NT2/D1 (cell line): ENCODE measurements around the gene COL9A1.

Source experiments
- DNase-seq: peaks from one replicate; pipeline ENCODE4 v3.0.0-alpha.2; 2011; ENCODE audit warnings: low read depth, low spot score
- H3K27me3 ChIP-seq: 2 replicates; pipeline ENCODE4 v1.6.0; 2011; ENCODE audit warnings: mild to moderate bottlenecking; ENCODE audit not compliant: insufficient read length, insufficient read depth
- H3K36me3 ChIP-seq: 2 replicates; pipeline ENCODE4 v1.6.1; 2011; ENCODE audit warnings: mild to moderate bottlenecking, low read length, mixed read lengths; ENCODE audit not compliant: insufficient read depth, insufficient read length
- H3K4me1 ChIP-seq: 2 replicates; pipeline ENCODE4 v1.5.1; 2011; ENCODE audit not compliant: insufficient read depth, insufficient read length
- H3K4me3 ChIP-seq: 2 replicates; pipeline ENCODE4 v1.5.1; 2011; ENCODE audit warnings: low read depth; ENCODE audit not compliant: insufficient read length
- H3K9ac ChIP-seq: 2 replicates; pipeline ENCODE4 v1.6.0; 2011; ENCODE audit warnings: low read depth; ENCODE audit not compliant: insufficient read length
- H3K9me3 ChIP-seq: 2 replicates; pipeline ENCODE4 v1.5.1; 2011; ENCODE audit warnings: mild to moderate bottlenecking, low read length; ENCODE audit not compliant: insufficient read depth
- SUZ12 ChIP-seq: IDR thresholded peaks from 2 replicates; pipeline ENCODE4 v1.6.1; 2011; ENCODE audit not compliant: insufficient read length, insufficient read depth; ENCODE audit errors: extremely low read depth
- YY1 ChIP-seq: IDR thresholded peaks from 2 replicates; pipeline ENCODE4 v1.6.1; 2011; ENCODE audit not compliant: insufficient read length, insufficient read depth
- ZNF274 ChIP-seq: IDR thresholded peaks from 2 replicates; pipeline ENCODE4 v1.6.1; 2011; ENCODE audit warnings: mild to moderate bottlenecking, low read depth, low read length

The COL9A1 gene

GRCh38 chr6:70188202-70188601 lies 114.7 kb downstream of the COL9A1 start:
- no peaks in the 10 kb centered on the region for H3K4me1 ChIP-seq
- TF ChIP-seq SUZ12 (no peak), YY1 (no peak), ZNF274 (no peak)
- H3K9me3 ChIP-seq: no peaks in the 10 kb centered on the region
- DNase-seq: no peak
- H3K4me3 ChIP-seq: no peak overlapping the region
- H3K36me3 ChIP-seq: no peaks in the 10 kb centered on the region
- H3K9ac ChIP-seq: no peak overlapping the region
- no peaks in the 10 kb centered on the region for H3K27me3 ChIP-seq

- Histone ChIP-seq H3K27me3 (no peaks in the 10 kb centered on the region), H3K9me3 (no peaks in the 10 kb centered on the region), H3K36me3 (no peaks in the 10 kb centered on the region), H3K9ac (no peak overlapping the region), H3K4me1 (no peaks in the 10 kb centered on the region), H3K4me3 (no peak overlapping the region)
- TF ChIP-seq YY1 (no peak), ZNF274 (no peak), SUZ12 (no peak)
- no peak for DNase-seq
Observed at GRCh38 chr6:70186461-70186860, 116.4 kb downstream of the COL9A1 start.

- H3K9me3 ChIP-seq: no peaks in the 10 kb centered on the region
- H3K4me1 ChIP-seq: no peaks in the 10 kb centered on the region
- no peak overlapping the region for H3K9ac ChIP-seq
- H3K36me3 ChIP-seq: no peaks in the 10 kb centered on the region
- no peak overlapping the region for H3K4me3 ChIP-seq
- no peaks in the 10 kb centered on the region for H3K27me3 ChIP-seq
- DNase-seq: no peak
- no peak for TF ChIP-seq ZNF274
- TF ChIP-seq SUZ12: no peak
- TF ChIP-seq YY1: no peak
Observed at GRCh38 chr6:70184723-70185122, 118.2 kb downstream of the COL9A1 start.

GRCh38 chr6:70183538-70183937 lies 119.3 kb downstream of the COL9A1 start:
- no peak for DNase-seq
- Histone ChIP-seq H3K9ac (no peak overlapping the region), H3K9me3 (no peaks in the 10 kb centered on the region), H3K4me3 (no peak overlapping the region), H3K36me3 (no peaks in the 10 kb centered on the region), H3K4me1 (no peaks in the 10 kb centered on the region), H3K27me3 (no peaks in the 10 kb centered on the region)
- TF ChIP-seq ZNF274 (no peak), YY1 (no peak), SUZ12 (no peak)

- no peaks in the 10 kb centered on the region for H3K36me3 ChIP-seq
- no peaks in the 10 kb centered on the region for H3K9me3 ChIP-seq
- no peaks in the 10 kb centered on the region for H3K4me1 ChIP-seq
- H3K9ac ChIP-seq: no peak overlapping the region
- H3K4me3 ChIP-seq: no peak overlapping the region
- no peaks in the 10 kb centered on the region for H3K27me3 ChIP-seq
- DNase-seq: no peak
- TF ChIP-seq YY1: no peak
- no peak for TF ChIP-seq SUZ12
- TF ChIP-seq ZNF274: no peak
Observed at GRCh38 chr6:70180901-70181599, 121.8 kb downstream of the COL9A1 start.

GRCh38 chr6:70180183-70180900 lies 122.5 kb downstream of the COL9A1 start:
- H3K27me3 ChIP-seq: no peaks in the 10 kb centered on the region
- TF ChIP-seq SUZ12 (no peak), ZNF274 (no peak), YY1 (no peak)
- no peaks in the 10 kb centered on the region for H3K9me3 ChIP-seq
- no peak for DNase-seq
- H3K36me3 ChIP-seq: no peaks in the 10 kb centered on the region
- H3K9ac ChIP-seq: no peak overlapping the region
- no peaks in the 10 kb centered on the region for H3K4me1 ChIP-seq
- H3K4me3 ChIP-seq: no peak overlapping the region

- Histone ChIP-seq H3K4me3 (no peak overlapping the region), H3K36me3 (no peaks in the 10 kb centered on the region), H3K4me1 (no peaks in the 10 kb centered on the region), H3K27me3 (no peaks in the 10 kb centered on the region), H3K9ac (no peak overlapping the region), H3K9me3 (no peaks in the 10 kb centered on the region)
- TF ChIP-seq YY1 (no peak), ZNF274 (no peak), SUZ12 (no peak)
- no peak for DNase-seq
Observed at GRCh38 chr6:70176842-70177550, 125.9 kb downstream of the COL9A1 start.
